Measurements from ENCODE around the gene FOXN3.
A peak's percentile ranks its signal among the peaks of the same experiment; 100 is the strongest.
"Not testable (repeated sequence)": the region's sequence is repeated elsewhere in the genome, so short reads cannot be mapped to it uniquely, and the experiment has no call there.

The FOXN3 gene

DNA sequence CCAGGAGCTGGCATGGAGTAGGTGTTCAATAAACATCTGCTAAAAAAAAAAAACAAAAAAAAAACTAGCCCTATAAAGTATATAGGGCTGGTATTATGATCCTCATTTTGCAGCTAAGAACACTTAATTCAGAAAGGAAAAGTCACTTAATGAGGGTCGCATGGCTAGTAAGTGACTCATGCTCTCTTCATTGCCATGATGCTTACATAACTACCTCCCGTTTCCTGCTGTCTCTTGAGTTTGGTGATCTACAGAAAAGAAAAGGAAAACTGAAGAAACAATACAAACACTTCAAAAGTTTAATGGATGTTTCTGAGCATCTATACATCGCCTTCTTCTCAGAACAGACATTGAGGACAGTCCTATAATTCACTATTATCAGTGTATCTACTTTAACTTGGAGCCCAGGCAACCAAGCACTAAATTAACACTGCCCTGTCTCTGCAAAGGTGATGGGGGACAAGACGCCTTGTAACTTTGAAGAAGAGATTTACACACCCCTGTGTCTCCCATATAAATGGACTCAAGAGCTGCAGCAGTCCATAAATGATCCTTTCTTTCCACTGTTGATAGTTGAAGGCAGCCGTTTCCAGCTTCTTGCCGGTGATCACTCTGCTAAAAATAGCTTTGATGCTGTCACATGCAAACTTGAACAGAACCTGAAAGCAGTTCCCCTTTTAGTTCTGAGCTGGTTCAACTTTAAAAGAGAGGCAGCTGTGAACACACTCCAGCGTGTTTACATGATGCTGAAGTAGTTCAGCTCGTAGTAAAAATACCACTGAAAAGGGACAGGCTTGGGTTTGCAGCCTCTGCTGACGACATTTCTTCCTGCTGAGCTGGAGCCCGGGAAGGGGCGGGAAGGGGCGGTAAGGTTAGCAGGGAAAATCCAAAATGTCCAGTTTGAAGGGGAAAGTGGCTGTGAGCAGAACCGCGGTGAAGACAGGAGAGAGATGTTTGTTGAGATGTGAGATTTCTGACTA lies 113.3 kb downstream of the FOXN3 start:
- peak; percentile 23 for DNase-seq
- ATAC-seq = peak; percentile 53

DNA sequence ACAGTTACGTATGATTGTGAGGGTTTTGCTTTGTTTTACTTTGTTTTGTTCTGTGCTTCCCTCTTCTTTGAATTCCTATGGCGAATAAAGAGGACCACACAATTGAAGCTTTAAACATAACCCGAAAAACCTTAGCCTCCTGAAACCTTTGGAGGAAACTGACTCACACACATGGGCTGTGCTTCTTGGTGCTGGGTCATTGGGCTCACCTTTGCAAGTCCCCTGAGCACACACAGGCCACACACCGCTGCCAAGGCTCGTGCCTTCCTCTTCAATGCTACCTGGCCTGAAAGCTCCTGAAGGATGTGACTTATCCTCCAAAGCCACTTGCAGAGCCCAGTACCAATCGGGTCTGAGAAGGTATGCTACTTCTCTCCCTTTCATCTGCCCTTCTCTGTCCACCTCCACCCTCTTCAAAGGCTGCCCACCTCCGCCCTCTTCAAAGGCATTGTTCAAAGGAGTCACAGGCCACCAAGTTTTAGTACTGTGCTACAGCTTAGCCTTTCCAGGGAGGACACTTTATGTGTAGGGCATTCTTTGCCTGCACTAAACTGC lies 114.6 kb downstream of the FOXN3 start:
- ATAC-seq = no peak
- no peak for DNase-seq

DNA sequence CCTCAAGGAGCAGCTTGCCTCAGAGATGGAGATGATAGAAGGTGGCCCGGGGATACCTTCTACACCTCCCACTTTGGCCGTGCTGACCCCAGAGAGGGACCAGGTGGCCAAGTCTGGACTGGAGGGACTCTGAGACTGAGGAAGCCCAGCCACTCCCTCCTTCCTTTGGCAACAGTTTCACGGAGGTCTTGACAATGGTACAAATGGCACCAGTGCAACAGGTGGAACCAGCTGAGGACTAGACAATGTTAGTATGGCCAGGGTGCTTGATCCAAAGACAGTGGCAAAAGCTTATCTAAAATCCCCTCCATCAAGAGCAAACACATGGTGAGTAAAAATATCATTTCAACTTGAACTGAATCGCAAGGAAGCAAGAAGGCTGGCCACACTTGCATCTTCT lies 117.4 kb downstream of the FOXN3 start:
- ATAC-seq (no peak), DNase-seq (no peak)

DNA sequence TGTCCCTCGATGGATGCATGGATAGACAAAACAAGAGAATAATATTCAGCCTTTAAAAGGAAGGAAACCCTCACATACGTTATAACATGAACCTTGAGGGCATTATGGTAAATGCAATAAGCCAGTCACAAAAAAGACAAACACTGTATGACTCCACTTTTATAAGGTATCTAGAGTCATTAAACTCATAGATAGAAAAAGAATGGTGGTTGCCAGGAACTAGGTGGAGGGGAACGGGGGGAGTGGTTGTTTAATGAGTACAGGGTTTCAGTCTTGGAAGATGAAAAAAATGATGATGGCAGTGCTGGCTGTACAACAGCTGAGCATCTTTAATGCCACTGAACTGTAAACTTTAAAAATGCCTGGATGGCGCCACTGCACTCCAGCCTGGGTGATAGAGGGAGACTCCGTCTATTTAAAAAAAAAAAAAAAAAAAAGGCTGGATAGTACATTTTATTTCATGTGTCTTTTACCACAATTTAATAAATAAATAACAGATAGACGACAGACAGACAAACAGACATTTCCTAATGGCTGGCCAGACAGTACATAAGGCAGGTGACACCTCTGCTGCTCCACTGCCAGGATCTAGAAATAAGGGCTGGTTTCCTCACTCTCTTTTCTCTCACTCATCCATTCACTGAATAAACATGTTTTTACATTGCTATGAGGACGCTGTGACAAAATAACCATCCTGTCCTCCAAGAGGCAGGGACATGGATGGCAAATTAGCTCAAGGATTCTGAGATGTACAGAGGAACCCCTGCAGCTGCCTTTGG lies 118.8 kb downstream of the FOXN3 start:
- ATAC-seq = no peak
- no peak for DNase-seq

GRCh38 chr14:89296281-89296745 lies 120.7 kb downstream of the FOXN3 start:
- ATAC-seq (no peak), DNase-seq (no peak)

GRCh38 chr14:89294872-89295271 lies 122.2 kb downstream of the FOXN3 start:
- ATAC-seq (no peak), DNase-seq (no peak)

- not testable (repeated sequence) for DNase-seq, ATAC-seq
Measured at GRCh38 chr14:89294469-89294868, 122.6 kb downstream of the FOXN3 start.

DNA sequence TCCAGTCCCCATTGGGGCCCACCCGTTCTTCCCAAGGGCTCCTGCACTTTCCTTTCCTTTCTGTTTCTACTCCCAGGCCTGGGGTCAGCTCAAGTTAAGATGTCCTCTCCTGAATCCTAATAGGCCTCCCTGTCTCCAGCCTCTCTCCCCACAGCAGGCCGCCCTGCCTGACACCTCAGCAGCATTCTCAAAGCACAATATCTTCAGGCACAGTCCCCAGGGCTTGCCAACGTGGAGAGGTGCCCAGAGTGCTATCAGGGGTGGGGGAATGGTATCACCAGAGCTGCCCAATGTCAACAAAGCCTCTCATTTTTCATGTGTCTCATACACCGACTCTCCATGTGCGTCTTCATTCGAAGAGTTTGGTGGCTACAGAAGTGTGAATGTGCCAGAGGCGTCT lies 123.0 kb downstream of the FOXN3 start:
- ATAC-seq (no peak), DNase-seq (no peak)

- ATAC-seq = no peak
Measured at GRCh38 chr14:89293314-89293916, 123.6 kb downstream of the FOXN3 start.

DNA sequence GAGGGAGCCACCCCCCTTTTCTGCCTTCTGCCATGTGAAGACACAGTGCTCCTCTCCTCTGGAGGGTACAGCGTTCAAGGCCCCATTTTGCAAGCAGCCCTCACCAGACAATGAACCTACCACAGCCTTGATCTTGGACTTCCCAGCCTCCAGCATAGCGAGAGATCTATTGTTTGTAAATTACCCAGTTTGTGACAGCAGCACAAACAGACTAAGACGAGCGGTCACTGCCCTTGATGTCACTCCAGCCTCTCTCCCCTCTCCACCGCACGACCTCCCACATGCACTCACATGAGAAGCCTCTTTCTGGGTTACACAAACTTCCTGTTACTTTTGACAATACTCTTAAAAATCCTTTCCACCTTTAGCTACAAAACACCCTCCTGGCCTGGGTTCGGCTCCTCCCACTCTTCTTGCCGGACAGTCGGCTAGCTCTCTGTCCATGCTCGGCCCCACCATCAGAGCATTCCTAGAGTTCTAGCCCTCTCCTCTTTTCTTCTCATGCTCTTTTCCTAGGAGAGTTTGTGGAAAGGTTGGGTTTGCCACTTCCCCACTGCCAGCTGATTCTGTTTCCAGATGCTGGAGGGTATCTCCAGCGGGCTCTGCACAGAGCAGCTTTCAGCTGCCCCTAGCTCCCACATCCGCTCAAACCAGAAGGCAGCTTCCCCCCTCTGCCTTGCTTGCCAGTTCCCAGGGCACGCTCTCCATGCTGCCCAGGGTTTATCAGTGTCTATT lies 124.3 kb downstream of the FOXN3 start:
- ATAC-seq = no peak
- DNase-seq = no peak

More at GRCh38 chr14:89293314-89293916, 123.6 kb downstream of the FOXN3 start:
- no peak for DNase-seq

GRCh38 chr14:89291351-89291940 lies 125.6 kb downstream of the FOXN3 start:
- no peak for DNase-seq

DNA sequence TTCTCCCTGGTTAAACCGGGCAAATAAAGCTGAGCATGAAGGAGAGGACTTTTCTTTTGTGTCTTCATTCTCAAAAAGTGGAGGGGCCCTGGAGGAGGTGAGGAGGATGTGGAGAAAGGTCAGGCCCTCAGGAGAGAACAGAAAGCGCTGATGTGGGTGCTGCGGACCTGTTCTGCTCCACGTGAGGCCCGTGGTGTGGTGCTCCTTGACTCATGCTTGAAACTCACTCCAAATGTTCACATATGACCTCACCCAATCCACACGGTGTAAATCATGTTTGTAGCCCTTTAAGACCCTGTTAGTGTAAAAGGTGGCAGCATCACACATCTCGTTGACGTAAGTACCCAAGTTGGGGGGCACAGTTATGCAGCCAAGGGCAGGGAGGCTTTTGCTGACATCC lies 126.2 kb downstream of the FOXN3 start:
- no peak for ATAC-seq

More at GRCh38 chr14:89291351-89291940, 125.6 kb downstream of the FOXN3 start:
- no peak for ATAC-seq

DNA sequence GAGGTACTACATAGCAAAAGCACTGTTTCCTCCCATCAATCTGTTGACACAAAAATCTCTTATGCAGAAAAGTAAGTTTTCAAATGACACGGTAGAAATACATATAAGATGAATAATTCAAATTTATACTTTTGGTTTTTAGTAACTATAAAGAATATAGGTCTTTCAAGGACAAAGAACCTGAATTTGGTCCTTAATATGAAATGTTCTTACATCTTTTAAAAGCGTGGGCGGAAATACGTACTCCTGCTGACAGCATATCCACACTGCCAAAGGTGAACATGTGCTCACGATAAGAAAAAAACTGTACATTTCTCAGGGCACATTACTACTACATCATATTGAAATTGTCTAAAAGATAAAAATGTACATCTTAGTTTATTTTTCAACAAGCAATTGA lies 127.6 kb downstream of the FOXN3 start:
- ATAC-seq (no peak), DNase-seq (no peak)

More for the DNA sequence above, 126.2 kb downstream of the FOXN3 start:
- no peak for DNase-seq

DNA sequence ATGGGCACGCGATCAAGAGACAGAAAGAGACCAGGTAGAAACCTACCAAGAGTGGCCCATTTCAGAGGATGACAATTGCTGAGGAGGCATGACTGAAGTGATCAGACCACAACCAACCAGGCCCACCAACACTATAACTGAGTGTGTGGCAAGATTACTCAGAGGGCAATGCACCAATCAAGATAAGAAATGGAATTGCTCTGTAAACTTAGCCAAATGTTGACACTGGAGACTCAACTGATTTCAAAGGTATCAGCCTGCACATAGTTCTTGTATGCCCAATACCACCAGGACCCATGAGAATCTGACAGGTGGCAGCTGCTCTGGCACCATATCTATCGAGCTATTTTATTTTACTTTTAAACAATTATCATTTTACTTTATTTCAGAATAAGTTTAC lies 128.9 kb downstream of the FOXN3 start:
- peak; percentile 37 for ATAC-seq
- DNase-seq = no peak

DNA sequence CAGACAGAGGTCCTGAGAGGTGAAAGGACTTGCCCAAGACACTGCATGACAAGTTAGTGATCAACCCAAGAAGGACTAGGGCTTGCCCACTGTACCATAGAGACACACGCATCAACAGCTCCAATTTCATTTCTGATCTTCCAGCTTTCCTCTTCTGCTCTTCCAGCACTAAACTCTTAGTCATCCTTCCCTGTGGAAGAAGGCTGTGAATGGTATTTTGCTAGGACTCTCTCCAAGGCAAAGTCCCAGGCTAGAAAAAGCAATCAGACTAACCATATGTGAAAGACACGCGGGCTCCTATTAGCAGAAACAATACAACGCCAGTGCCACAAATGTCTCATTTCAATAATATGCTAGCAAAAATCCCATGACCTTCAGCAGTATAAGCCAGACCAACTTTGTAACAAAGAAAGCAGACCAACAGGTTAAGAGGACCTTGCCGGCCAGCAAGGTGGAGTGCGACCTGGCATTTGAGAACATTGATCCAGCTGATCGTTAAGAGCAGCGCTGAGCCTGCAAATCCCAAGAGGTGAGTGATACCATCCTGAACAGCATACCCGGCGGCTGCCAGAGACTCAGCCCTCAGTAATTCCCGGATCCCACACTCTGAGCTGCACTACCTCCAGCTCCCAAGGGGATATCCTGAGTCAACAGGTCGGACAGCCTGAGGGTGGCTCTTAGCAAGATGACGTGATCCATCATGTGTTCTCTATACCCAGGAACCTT lies 132.5 kb downstream of the FOXN3 start:
- no peak for ATAC-seq
- DNase-seq = no peak

- DNase-seq (peak; percentile 70), ATAC-seq (peak; percentile 90)
Measured at GRCh38 chr14:89283327-89284060, 133.5 kb downstream of the FOXN3 start.

DNA sequence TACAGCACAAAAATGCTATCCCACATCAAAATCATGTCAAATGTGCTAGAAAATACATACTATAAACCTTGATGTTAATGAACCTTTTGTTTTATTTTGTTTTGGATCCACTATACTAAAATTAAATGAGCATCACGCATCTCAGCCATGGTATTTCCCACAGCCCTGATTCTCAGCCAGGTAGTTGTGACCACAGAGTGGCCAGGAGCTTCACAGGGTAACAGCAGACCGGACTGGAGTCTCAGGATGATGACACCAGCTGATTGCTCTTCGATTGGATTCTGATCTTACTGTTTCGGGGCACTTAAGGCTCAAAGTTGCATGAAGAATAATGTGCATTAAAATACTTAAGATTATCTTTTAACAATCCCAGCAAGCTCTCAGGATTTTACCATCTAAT lies 134.8 kb downstream of the FOXN3 start:
- DNase-seq = no peak
- ATAC-seq = no peak

DNA sequence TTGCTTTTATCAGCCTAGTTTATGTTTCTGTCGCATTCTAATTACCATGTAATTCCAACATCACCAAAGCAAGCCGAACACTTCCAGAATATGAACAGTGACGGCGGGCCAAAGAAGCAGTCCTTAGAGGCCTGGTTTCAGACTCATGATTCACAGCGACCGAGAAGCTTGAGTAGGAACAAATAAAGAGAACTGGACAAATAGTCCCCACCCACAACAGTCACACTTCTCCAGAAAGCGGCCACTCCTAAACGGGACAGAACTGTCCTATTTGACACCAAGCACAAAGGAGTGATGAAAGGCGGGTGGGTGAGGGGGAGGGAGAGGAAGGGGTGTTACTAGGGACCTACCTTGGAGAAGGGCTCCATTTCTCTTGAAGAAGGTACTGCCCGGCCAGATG lies 136.4 kb downstream of the FOXN3 start:
- DNase-seq (no peak), ATAC-seq (no peak)

DNA sequence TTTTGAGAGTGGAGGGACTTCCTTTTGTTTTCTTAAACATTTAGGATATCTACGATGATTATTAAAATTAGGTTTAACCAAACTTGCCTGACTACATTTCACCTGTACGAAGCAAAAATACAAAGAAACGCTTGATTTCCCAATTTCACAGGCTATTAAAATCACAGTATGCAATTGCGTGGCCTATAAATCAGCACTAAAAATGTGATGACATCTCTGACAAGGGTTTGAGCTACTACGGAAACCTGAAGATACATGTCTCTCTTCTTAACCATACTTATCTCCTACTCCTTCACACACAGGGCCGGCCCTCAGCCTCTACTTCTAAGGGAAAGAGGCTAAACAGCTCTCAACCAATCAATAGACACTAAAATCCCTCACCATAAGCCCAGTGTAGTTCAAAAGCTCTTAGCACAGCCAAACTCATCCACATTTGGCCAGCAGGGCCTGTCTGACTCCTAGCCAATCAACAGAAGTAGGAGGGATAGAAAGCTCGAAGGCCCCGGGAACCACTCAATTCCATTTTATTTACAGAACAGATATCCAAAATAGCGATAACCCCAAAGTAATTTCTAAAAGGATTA lies 137.3 kb downstream of the FOXN3 start:
- ATAC-seq = no peak
- DNase-seq = no peak
